ENCODE measurements around the gene CCDC150.
"Not testable (repeated sequence)": the region's sequence is repeated elsewhere in the genome, so short reads cannot be mapped to it uniquely, and the experiment has no call there.

Gene CCDC150

GRCh38 chr2:196638765-196639164 is 750 bp upstream of the CCDC150 start:
- DNase-seq = no peak

GRCh38 chr2:196640031-196640548 is 575 bp downstream of the CCDC150 start:
- no peak for DNase-seq

GRCh38 chr2:196649202-196649601 is 9.7 kb downstream of the CCDC150 start:
- no peak for DNase-seq

- DNase-seq = no peak
Measured at GRCh38 chr2:196651387-196652094, 12.0 kb downstream of the CCDC150 start.

GRCh38 chr2:196652869-196653268 is 13.4 kb downstream of the CCDC150 start:
- DNase-seq = no peak

GRCh38 chr2:196653843-196654242 is 14.3 kb downstream of the CCDC150 start:
- DNase-seq = no peak

- no peak for DNase-seq
Measured at GRCh38 chr2:196655761-196656160, 16.2 kb downstream of the CCDC150 start.

- no peak for DNase-seq
Measured at GRCh38 chr2:196657333-196657732, 17.8 kb downstream of the CCDC150 start.

GRCh38 chr2:196659844-196660243 is 20.3 kb downstream of the CCDC150 start:
- no peak for DNase-seq

- no peak for DNase-seq
Measured at GRCh38 chr2:196660244-196660643, 20.7 kb downstream of the CCDC150 start.

- no peak for DNase-seq
Measured at GRCh38 chr2:196670342-196670741, 30.8 kb downstream of the CCDC150 start.

GRCh38 chr2:196675963-196676362 is 36.4 kb downstream of the CCDC150 start:
- no peak for DNase-seq

- no peak for DNase-seq
Measured at GRCh38 chr2:196677404-196677803, 37.9 kb downstream of the CCDC150 start.

- DNase-seq = no peak
Measured at GRCh38 chr2:196679368-196679767, 39.9 kb downstream of the CCDC150 start.

- DNase-seq = no peak
Measured at GRCh38 chr2:196681510-196681909, 42.0 kb downstream of the CCDC150 start.

GRCh38 chr2:196685792-196686191 is 46.3 kb downstream of the CCDC150 start:
- no peak for DNase-seq

- not testable (repeated sequence) for DNase-seq
Measured at GRCh38 chr2:196686737-196687136, 47.2 kb downstream of the CCDC150 start.

- DNase-seq = no peak
Measured at GRCh38 chr2:196696423-196697079, 57.0 kb downstream of the CCDC150 start.

GRCh38 chr2:196697825-196698224 is 58.3 kb downstream of the CCDC150 start:
- no peak for DNase-seq

- DNase-seq = no peak
Measured at GRCh38 chr2:196702641-196703040, 63.1 kb downstream of the CCDC150 start.

GRCh38 chr2:196703695-196704094 is 64.2 kb downstream of the CCDC150 start:
- DNase-seq = no peak

GRCh38 chr2:196710056-196710455 is 70.5 kb downstream of the CCDC150 start:
- DNase-seq = not testable (repeated sequence)

- DNase-seq = no peak
Measured at GRCh38 chr2:196711625-196712024, 72.1 kb downstream of the CCDC150 start.

- no peak for DNase-seq
Measured at GRCh38 chr2:196712867-196713266, 73.4 kb downstream of the CCDC150 start.

Measured in SIG-M5 (cell line).